Right forelimb (tissue), 1 donor: Measurements from ENCODE around the gene ARHGEF12.

ENCODE experiments used
- DNase-seq: peaks from one replicate; pipeline ENCODE4 v3.0.0-alpha.2; 2018

ARHGEF12 gene

GRCh38 chr11:120343429-120343828 is 7.2 kb downstream of the ARHGEF12 start:
- no peak for DNase-seq

- no peak for DNase-seq
Measured at GRCh38 chr11:120344302-120345004, 8.2 kb downstream of the ARHGEF12 start.

DNA sequence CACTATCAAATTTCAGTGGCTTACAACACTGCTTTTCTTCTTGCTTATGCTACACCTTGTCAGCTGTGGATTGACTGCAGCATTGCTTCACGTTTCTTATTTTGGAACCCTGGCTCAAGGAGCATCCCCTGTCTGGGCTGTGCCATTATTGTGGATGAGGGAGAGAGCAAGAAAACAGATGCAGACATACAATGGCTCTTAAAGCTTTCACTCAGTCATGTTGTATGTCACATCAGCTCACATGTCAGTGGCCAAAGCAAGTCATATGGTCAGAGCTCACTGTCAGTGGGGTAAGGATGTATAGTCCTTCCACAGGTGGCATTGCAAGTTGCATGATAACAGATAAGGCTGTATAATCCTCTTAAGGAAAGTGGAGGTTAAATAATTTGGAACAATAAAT is 10.0 kb downstream of the ARHGEF12 start:
- no peak for DNase-seq

DNA sequence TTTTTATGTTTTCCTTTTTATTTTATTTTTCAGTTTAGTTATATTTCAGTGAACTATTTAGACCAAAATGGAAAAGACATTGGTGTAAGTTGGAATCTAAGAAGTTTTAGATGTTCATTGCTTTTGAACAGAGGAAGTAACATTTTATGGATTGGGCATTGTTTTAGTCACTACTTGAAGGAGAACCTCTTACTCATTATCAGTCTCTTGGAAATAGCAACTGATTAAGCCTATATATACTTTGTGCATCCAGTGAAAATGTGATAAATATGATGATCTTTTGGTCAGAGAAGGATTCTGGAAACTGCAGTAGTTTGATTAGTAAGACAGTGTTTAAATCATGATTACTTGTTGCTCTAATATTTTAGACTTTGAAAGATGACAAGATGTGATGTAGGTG is 14.4 kb downstream of the ARHGEF12 start:
- no peak for DNase-seq

DNA sequence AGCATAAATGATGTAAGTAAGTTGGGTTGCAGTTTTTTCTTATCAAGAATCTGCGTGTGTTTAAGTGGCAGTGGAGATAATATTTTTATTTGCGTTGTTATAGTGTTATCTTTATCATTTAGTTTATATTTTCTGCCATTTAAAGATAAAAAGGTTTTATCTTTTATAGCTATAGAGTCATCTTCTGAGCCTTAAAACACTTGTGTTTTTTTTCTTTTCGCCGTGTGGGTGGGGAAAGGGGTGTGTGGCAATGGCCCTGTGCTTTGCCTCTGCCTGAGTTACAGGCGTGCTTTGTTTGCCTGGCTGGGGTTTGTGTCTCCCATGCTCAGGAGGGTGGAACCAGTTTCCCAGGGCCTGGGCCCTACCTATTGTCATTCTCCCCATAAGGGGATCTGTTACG is 16.2 kb downstream of the ARHGEF12 start:
- DNase-seq, result no peak

DNA sequence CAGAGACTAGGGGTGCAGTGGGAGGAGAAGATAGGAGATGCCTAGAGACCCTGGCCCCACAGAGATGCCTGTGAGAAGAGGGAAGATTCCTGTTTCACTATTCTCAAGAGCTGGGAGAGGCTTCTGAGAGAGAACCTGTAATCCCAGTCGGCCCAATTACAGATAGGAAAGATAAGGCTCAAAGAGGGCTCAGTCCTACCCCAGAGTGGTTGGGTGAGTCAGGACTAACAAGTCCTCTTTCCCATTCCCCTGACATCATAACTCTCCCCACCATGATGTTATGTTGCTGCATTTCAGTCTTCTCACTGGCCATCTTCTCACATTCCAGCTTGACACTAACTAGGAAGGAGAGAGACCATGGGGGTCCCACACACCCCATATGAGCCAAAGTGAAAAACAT is 17.9 kb downstream of the ARHGEF12 start:
- DNase-seq, result no peak

- DNase-seq, result no peak
Measured at GRCh38 chr11:120354779-120355178, 18.6 kb downstream of the ARHGEF12 start.

GRCh38 chr11:120357620-120358019 is 21.4 kb downstream of the ARHGEF12 start:
- no peak for DNase-seq

GRCh38 chr11:120358729-120359128 is 22.5 kb downstream of the ARHGEF12 start:
- DNase-seq, result no peak

- DNase-seq, result no peak
Measured at GRCh38 chr11:120363436-120363835, 27.2 kb downstream of the ARHGEF12 start.

DNA sequence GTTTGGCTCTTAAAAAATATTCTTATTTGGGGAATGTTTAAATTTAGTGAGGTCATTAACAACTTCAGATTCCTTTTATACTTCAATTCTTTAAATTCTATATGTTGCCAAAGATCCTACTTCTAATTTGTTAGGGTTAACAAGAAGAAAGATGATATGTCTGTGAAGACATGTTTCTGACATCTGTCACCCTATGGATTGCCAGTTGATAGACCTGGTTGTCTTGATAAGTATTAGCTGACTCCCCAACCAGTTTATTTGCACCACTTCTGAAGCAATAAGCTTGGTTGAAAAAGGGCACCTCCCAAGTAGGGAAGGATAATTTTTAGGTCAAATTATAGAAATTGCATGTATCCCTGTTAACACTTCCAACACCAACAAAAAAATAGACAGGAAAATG is 29.3 kb downstream of the ARHGEF12 start:
- DNase-seq, result no peak

DNA sequence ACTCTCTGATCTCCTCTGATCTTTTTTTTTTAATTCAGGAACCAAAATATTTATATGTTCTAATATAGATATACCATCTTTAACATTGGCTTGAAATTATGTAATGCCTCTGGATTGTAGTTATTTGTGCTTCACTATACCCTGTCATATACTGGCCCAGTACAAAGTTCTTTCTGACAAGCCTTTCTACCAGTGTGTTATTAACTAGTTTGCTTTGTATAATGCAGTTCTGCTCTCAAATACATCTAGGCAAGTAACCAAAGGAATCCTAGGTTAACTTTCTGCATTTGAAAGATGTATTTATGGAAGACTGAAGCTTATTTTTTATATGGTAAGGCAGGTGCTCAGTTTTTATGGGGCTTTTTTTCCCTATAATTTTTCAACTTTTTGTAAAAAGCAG is 36.1 kb downstream of the ARHGEF12 start:
- no peak for DNase-seq

GRCh38 chr11:120375076-120375475 is 38.9 kb downstream of the ARHGEF12 start:
- DNase-seq, result no peak

GRCh38 chr11:120376547-120377182 is 40.5 kb downstream of the ARHGEF12 start:
- no peak for DNase-seq

- DNase-seq, result no peak
Measured at GRCh38 chr11:120378474-120378873, 42.3 kb downstream of the ARHGEF12 start.

DNA sequence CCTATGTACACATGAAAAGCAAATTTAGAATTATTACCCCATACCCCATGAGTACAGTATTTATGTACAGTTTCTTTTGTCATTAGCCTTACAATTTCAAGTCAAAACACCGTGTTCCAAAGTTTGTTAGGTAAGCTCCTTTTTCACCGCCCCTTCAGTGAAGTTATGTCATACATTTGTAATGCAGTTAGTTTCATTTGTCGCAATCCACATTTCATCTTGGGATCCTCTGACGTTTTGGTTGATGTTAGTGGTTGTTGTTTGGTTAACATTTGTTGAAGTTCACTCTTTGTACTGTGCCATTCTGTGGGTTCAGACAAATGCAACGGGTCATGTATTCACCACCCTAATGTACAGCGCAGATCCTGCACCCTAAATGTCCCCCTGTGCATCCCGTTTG is 45.2 kb downstream of the ARHGEF12 start:
- no peak for DNase-seq

- DNase-seq, result no peak
Measured at GRCh38 chr11:120383518-120384155, 47.4 kb downstream of the ARHGEF12 start.

- DNase-seq, result no peak
Measured at GRCh38 chr11:120384476-120384875, 48.3 kb downstream of the ARHGEF12 start.

DNA sequence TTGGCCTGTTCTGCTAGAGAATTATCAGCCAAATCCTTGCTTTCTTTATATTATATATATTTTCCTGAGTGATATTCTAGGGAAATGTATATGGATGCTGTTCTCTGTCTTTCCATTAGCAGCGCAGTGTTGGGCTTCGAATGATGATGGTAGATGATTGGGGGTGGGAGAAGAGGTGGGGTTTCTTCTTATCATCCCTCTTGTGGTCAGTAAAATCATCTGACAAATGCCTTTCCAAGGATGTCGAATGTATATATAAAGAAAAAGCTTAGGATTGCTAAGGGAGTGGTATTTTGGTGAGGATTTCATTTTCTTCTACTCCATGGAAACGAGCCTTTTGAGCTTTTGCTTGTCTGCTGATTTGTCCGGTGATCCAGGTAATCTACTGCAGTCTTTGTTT is 48.9 kb downstream of the ARHGEF12 start:
- DNase-seq, result no peak

GRCh38 chr11:120385655-120386054 is 49.4 kb downstream of the ARHGEF12 start:
- DNase-seq, result no peak

DNA sequence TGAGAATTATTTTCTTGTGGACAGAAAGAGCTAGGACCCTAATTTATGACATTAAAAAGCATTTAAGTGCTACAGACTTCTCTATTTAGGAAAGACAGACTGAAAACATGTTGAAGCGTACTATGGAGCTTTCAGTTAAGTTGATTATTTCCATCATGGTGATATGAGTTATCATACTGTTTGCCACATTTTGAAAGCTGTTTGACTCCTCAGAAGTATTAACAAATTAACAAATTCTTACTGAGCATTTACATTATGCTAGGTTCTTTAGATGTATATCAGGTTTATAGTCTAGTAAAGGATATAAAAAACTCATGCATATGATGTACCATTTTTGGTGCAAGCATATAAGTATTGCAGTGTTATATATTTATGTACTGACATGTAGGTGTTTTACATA is 50.1 kb downstream of the ARHGEF12 start:
- DNase-seq, result no peak

- DNase-seq, result no peak
Measured at GRCh38 chr11:120386774-120387371, 50.7 kb downstream of the ARHGEF12 start.

- DNase-seq, result no peak
Measured at GRCh38 chr11:120388261-120388660, 52.0 kb downstream of the ARHGEF12 start.
